ENCODE data around the gene GPR143. TPM values are rescaled to one million over a fixed set of nuclear protein-coding genes. Genes with fewer than 3 reads are reported as not detected.

GPR143 gene
- polyA plus RNA-seq, 2 of the 4 experiments (the other 2 are of a cell fraction) = not detected

GRCh38 chrX:9700555-9700954, 65.1 kb downstream of the GPR143 start (continued):
- TF ChIP-seq CBX2 (IDR thresholded peaks at IDR 0.05; ENCODE audit: borderline replicate concordance, low read depth) (no peak), JUN (IDR thresholded peaks at IDR 0.05) (no peak)

- ChIA-PET CTCF (interaction anchor here (2.1 kb wide), 1 partner anchor 13 kb away, joined by 4 read pairs; no protein-coding TSS in a partner anchor), POLR2A (no interaction called here)
- no peak overlapping the region for H3K4me2 ChIP-seq
- H3K27ac ChIP-seq = no peak overlapping the region
- FAIRE-seq (no peak), ATAC-seq (no peak), DNase-seq (ENCODE audit: low read depth in 1 of 2, low spot score in 1 of 2) (no peak)
- WGBS (ENCODE audit: missing lambda C conversion rate) = 94% methylated on average over 12 of the region's 12 CpGs
- H3K9me3 ChIP-seq = no peaks in the 10 kb centered on the region
- H3K4me1 ChIP-seq = no peaks in the 10 kb centered on the region
- H3K4me3 ChIP-seq = no peak overlapping the region
- TF ChIP-seq EP300 (IDR thresholded peaks at IDR 0.05) (no peak), TFCP2L1 (CRISPR knock-in tag; IDR thresholded peaks at IDR 0.05) (no peak), POLR2A (IDR thresholded peaks at IDR 0.05; ENCODE audit: low read length) (no peak), EHMT2 (IDR thresholded peaks at IDR 0.05; ENCODE audit: low read depth) (no peak), HDAC2 (IDR thresholded peaks at IDR 0.05) (no peak), NR3C1 (IDR thresholded peaks at IDR 0.05) (no peak), HOXB13 (CRISPR knock-in tag; IDR thresholded peaks at IDR 0.05; ENCODE audit: low read depth) (no peak), SREBF2 (IDR thresholded peaks at IDR 0.05) (no peak), ZC3H11A (IDR thresholded peaks at IDR 0.05) (no peak), CHD4 (IDR thresholded peaks at IDR 0.05; ENCODE audit: borderline replicate concordance) (no peak), HES2 (IDR thresholded peaks at IDR 0.05) (no peak), MAZ (IDR thresholded peaks at IDR 0.05; ENCODE audit: borderline replicate concordance, low read depth, low read length) (no peak), RCOR1 (IDR thresholded peaks at IDR 0.05; ENCODE audit: low read depth, low read length) (no peak)
Measured at GRCh38 chrX:9698576-9698975, 67.1 kb downstream of the GPR143 start.

GRCh38 chrX:9693307-9694001, 72.2 kb downstream of the GPR143 start:
- ChIA-PET CTCF (interaction anchor here (1.4 to 2.7 kb wide), 2 partner anchors 14 to 53 kb away, joined by 3 to 10 read pairs; no protein-coding TSS in a partner anchor), POLR2A (no interaction called here)
- DNase-seq (ENCODE audit: low read depth in 1 of 2, low spot score in 1 of 2) = no peak
- H3K27ac ChIP-seq = no peak overlapping the region
- WGBS (ENCODE audit: missing lambda C conversion rate) = 94% methylated on average over 12 of the region's 12 CpGs
- no peak for TF ChIP-seq JUN (IDR thresholded peaks at IDR 0.05)
- TF ChIP-seq ZFP36 (IDR thresholded peaks at IDR 0.05; ENCODE audit: borderline replicate concordance, partially characterized antibody) = no peak
- TF ChIP-seq POLR2A (IDR thresholded peaks at IDR 0.05; ENCODE audit: low read length) = no peak
- no peak for TF ChIP-seq EP300 (IDR thresholded peaks at IDR 0.05)
- no peak for TF ChIP-seq CBX8 (IDR thresholded peaks at IDR 0.05)
- TF ChIP-seq USF2 (IDR thresholded peaks at IDR 0.05) = no peak
- TF ChIP-seq E2F6 (IDR thresholded peaks at IDR 0.05; ENCODE audit: borderline replicate concordance, low read depth) = no peak
- no peak for TF ChIP-seq FOXS1 (CRISPR knock-in tag; IDR thresholded peaks at IDR 0.05)
- no peak for TF ChIP-seq ESRRA (IDR thresholded peaks at IDR 0.05; ENCODE audit: borderline replicate concordance, low read length)
- H3K4me3 ChIP-seq = no peak overlapping the region
- H3K9me3 ChIP-seq = no peaks in the 10 kb centered on the region
- no peak overlapping the region for H3K4me2 ChIP-seq
- no peak for FAIRE-seq
- no peak for ATAC-seq
- H3K4me1 ChIP-seq = no peaks in the 10 kb centered on the region

GRCh38 chrX:9690046-9690445, 75.6 kb downstream of the GPR143 start:
- WGBS (ENCODE audit: missing lambda C conversion rate) = 91% methylated on average over 4 of the region's 5 CpGs
- no peaks in the 10 kb centered on the region for H3K4me1 ChIP-seq
- POLR2A ChIA-PET = no interaction called here
- H3K4me3 ChIP-seq = no peak overlapping the region
- no peak overlapping the region for H3K4me2 ChIP-seq
- no peak overlapping the region for H3K27ac ChIP-seq
- no peaks in the 10 kb centered on the region for H3K9me3 ChIP-seq
- no peak for ATAC-seq
- no peak for DNase-seq (ENCODE audit: low read depth in 1 of 2, low spot score in 1 of 2)
- FAIRE-seq = no peak
- CTCF ChIA-PET = no interaction called here
- TF ChIP-seq HDAC2 (IDR thresholded peaks at IDR 0.05) (no peak), HEYL (CRISPR knock-in tag; IDR thresholded peaks at IDR 0.05) (no peak), ZFP36 (IDR thresholded peaks at IDR 0.05; ENCODE audit: borderline replicate concordance, partially characterized antibody) (no peak), ELK1 (IDR thresholded peaks at IDR 0.05; ENCODE audit: low read depth, low read length) (no peak), CBX8 (IDR thresholded peaks at IDR 0.05) (no peak), PHF8 (IDR thresholded peaks at IDR 0.05; ENCODE audit: borderline replicate concordance, low read depth) (no peak), NPAS2 (CRISPR knock-in tag; IDR thresholded peaks at IDR 0.05; ENCODE audit: borderline replicate concordance) (no peak), CBX2 (IDR thresholded peaks at IDR 0.05; ENCODE audit: borderline replicate concordance, low read depth) (no peak), REST (IDR thresholded peaks at IDR 0.05) (no peak), RNF2 (IDR thresholded peaks at IDR 0.05; ENCODE audit: borderline replicate concordance, low read depth) (no peak)
